Measurements from ENCODE around the gene LITAF.

GRCh38 chr16:11562411-11562810 is 24.3 kb downstream of the LITAF start:
- TF ChIP-seq CTCF (IDR thresholded peaks at IDR 0.05; ENCODE audit: borderline replicate concordance, extremely low read depth, low read length, poor library complexity, severe bottlenecking) (no peak), EZH2 (IDR thresholded peaks at IDR 0.05; ENCODE audit: borderline replicate concordance, low read depth, low read length, severe bottlenecking) (no peak)

Data from DND-41 (cell line).